Panc1 (cell line): Measurements from ENCODE around the gene UNKL. TPM values are rescaled to one million over a fixed set of nuclear protein-coding genes. Genes with fewer than 3 reads are reported as not detected.

ENCODE experiments used
- ATAC-seq: fragments of 200-7000 bp; cut with Tn5 transposase; 2 replicates; pipeline ENCODE4 v1.9.1; 2020; ENCODE audit warnings: mild to moderate bottlenecking, moderate library complexity
- BruUV-seq: library from RNA; stranded (reverse); fragments of 400-500 nt; replicated peaks from 2 replicates; lab custom pipeline; 2021; lab: Mats Ljungman, UMichigan
- CTCF ChIA-PET: fragments of 300-600 bp; sonication (Branson Sonifier 250); formaldehyde crosslinking; loops from one replicate; lab custom pipeline; 2022; ENCODE audit warnings: antibody characterized with exemption; lab: Charles Lee
- POLR2A ChIA-PET: fragments of 300-600 bp; sonication (Branson Sonifier 250); formaldehyde crosslinking; loops from one replicate; lab custom pipeline; 2022; ENCODE audit warnings: antibody characterized with exemption; lab: Charles Lee
- DNase-seq: peaks from one replicate; pipeline ENCODE4 v3.0.0-alpha.2; 2010; ENCODE audit warnings: low read depth, low spot score
- H3K27ac ChIP-seq: 2 replicates; pipeline ENCODE4 v1.5.1; 2011; ENCODE audit warnings: mild to moderate bottlenecking, low read length, inconsistent platforms
- H3K27me3 ChIP-seq: fragments of 200-500 bp; sonication (Bioruptor generic); 2 replicates; pipeline ENCODE4 v1.6.0; 2014; ENCODE audit warnings: low read length, inconsistent platforms; ENCODE audit not compliant: control insufficient read depth, insufficient read depth
- H3K36me3 ChIP-seq: fragments of 200-500 bp; sonication (Bioruptor generic); 2 replicates; pipeline ENCODE4 v1.5.1; 2014; ENCODE audit warnings: inconsistent platforms, mild to moderate bottlenecking, low read length, moderate library complexity; ENCODE audit not compliant: control insufficient read depth, insufficient read depth
- H3K4me1 ChIP-seq: 2 replicates; pipeline ENCODE4 v1.5.1; 2011; ENCODE audit warnings: inconsistent platforms, mild to moderate bottlenecking, low read length, moderate library complexity; ENCODE audit not compliant: control insufficient read depth, insufficient read depth
- H3K4me3 ChIP-seq, 2 experiments: 2 replicates each; pipeline ENCODE4 v1.5.1; 2011 to 2012; ENCODE audit warnings: low read depth in 2 of 2, low read length in 2 of 2, mild to moderate bottlenecking in 2 of 2, inconsistent platforms in 1 of 2, moderate library complexity in 1 of 2
- H3K9me3 ChIP-seq: fragments of 200-500 bp; sonication (Bioruptor generic); 2 replicates; pipeline ENCODE4 v1.5.1; 2014; ENCODE audit warnings: low read depth, mild to moderate bottlenecking, inconsistent platforms, low read length, moderate library complexity; ENCODE audit not compliant: control insufficient read depth, insufficient read depth
- POLR2AphosphoS5 ChIP-seq: IDR thresholded peaks from 2 replicates; pipeline ENCODE4 v1.6.1; 2012; ENCODE audit warnings: mild to moderate bottlenecking, low read depth, low read length, moderate library complexity
- REST ChIP-seq, 2 experiments: IDR thresholded peaks; 2 replicates each; pipeline ENCODE4 v1.6.1; 2011 to 2012; ENCODE audit warnings: low read depth in 2 of 2, control low read depth in 1 of 2, low read length in 1 of 2, mild to moderate bottlenecking in 1 of 2, moderate library complexity in 1 of 2; ENCODE audit not compliant: insufficient read depth in 1 of 2
- SIN3A ChIP-seq: IDR thresholded peaks from 2 replicates; pipeline ENCODE4 v1.6.1; 2012; ENCODE audit warnings: low read depth, mild to moderate bottlenecking, low read length, moderate library complexity, borderline replicate concordance; ENCODE audit not compliant: insufficient read depth
- TCF7L2 ChIP-seq: IDR thresholded peaks from 2 replicates; pipeline ENCODE4 v1.6.1; 2011; ENCODE audit warnings: mild to moderate bottlenecking, low read depth, low read length, inconsistent platforms
- in situ Hi-C: cut with HindIII; loops from 2 replicates; pipeline ENCODE4 v1.10.0; 2016; ENCODE audit warnings: low sequenced_read_pairs, low pct_unique_long_range_greater_than_20kb
- intact Hi-C: fragments of 100-400 bp; cut with micrococcal nuclease; formaldehyde crosslinking; loops from one replicate; pipeline ENCODE4 v1.10.0; 2022; ENCODE audit not compliant: unreplicated experiment
- total RNA-seq: library from RNA; stranded (reverse); gene quantifications from one replicate; pipeline ENCODE4 v1.2.1, GENCODE V29; 2021; ENCODE audit not compliant: unreplicated experiment
- TF ChIP-seq, protein P1 (sequence below): fragments of 450-650 bp; IDR thresholded peaks from 2 replicates; pipeline ENCODE4 v1.5.1; 2017; ENCODE audit warnings: mild to moderate bottlenecking

The UNKL gene
- total RNA-seq, 1 experiment from 2014 or later: 26.6 TPM

DNA sequence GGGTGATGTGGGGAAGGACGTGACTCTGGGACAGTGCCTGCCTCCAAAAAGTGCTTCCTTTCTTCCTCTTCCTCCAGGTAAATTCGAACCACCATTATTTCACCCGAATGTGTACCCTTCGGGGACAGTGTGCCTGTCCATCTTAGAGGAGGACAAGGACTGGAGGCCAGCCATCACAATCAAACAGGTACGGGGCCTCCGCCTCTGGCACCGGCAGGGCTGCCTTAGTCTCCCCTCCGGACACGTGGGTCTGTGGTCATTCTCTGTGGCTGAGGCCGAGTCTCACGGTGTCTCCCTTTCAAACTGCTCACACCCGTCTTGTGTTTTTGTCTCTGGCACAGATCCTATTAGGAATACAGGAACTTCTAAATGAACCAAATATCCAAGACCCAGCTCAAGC is 94.4 kb downstream of the UNKL start:
- Histone ChIP-seq H3K27me3 (no peaks in the 10 kb centered on the region), H3K4me3 (no peak overlapping the region), H3K27ac (no peak overlapping the region), H3K36me3 (peaks cover 17% of the 10 kb centered on the region), H3K4me1 (no peaks in the 10 kb centered on the region), H3K9me3 (no peaks in the 10 kb centered on the region)
- TF ChIP-seq POLR2AphosphoS5: no peak
- TF ChIP-seq SIN3A: no peak
- no peak for TF ChIP-seq TCF7L2
- no peak for TF ChIP-seq REST (IDR thresholded peaks at IDR 0.05; ENCODE audit: insufficient read depth in 1 of 2, low read depth in 2 of 2, low read length in 1 of 2)
- TF ChIP-seq, protein P1, sequence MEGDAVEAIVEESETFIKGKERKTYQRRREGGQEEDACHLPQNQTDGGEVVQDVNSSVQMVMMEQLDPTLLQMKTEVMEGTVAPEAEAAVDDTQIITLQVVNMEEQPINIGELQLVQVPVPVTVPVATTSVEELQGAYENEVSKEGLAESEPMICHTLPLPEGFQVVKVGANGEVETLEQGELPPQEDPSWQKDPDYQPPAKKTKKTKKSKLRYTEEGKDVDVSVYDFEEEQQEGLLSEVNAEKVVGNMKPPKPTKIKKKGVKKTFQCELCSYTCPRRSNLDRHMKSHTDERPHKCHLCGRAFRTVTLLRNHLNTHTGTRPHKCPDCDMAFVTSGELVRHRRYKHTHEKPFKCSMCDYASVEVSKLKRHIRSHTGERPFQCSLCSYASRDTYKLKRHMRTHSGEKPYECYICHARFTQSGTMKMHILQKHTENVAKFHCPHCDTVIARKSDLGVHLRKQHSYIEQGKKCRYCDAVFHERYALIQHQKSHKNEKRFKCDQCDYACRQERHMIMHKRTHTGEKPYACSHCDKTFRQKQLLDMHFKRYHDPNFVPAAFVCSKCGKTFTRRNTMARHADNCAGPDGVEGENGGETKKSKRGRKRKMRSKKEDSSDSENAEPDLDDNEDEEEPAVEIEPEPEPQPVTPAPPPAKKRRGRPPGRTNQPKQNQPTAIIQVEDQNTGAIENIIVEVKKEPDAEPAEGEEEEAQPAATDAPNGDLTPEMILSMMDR: no peak
- DNase-seq (no peak), ATAC-seq (no peak)
- in situ Hi-C loops (no loop called here), intact Hi-C loops (no loop called here)
- CTCF ChIA-PET: no interaction called here
- POLR2A ChIA-PET: no interaction called here
- no TSS peak for BruUV-seq

- Histone ChIP-seq H3K36me3 (peaks cover 23% of the 10 kb centered on the region), H3K4me1 (no peaks in the 10 kb centered on the region), H3K27me3 (no peaks in the 10 kb centered on the region), H3K9me3 (no peaks in the 10 kb centered on the region), H3K27ac (no peak overlapping the region), H3K4me3 (no peak overlapping the region)
- ATAC-seq (no peak), DNase-seq (no peak)
- no peak for TF ChIP-seq TCF7L2
- no peak for TF ChIP-seq SIN3A
- TF ChIP-seq, protein P1: no peak
- no peak for TF ChIP-seq POLR2AphosphoS5
- no peak for TF ChIP-seq REST (IDR thresholded peaks at IDR 0.05; ENCODE audit: insufficient read depth in 1 of 2, low read depth in 2 of 2, low read length in 1 of 2)
- no TSS peak for BruUV-seq
- CTCF ChIA-PET: no interaction called here
- in situ Hi-C loops: no loop called here
- POLR2A ChIA-PET: no interaction called here
- intact Hi-C loops: no loop called here
These were observed 95.5 kb downstream of the UNKL start for GRCh38 chr16:1319041-1319440.
